Keratinocyte (primary cell): ENCODE results near the gene CTF1. TPM values are rescaled to one million over a fixed set of nuclear protein-coding genes. Genes with fewer than 3 reads are reported as not detected.

Source experiments
- DNase-seq: peaks from one replicate; pipeline ENCODE4 v3.0.0-alpha.2; 2011; ENCODE audit warnings: low read depth, missing footprints, low spot score
- FAIRE-seq: peaks from 2 replicates; lab custom pipeline; 2011; peaks lifted over from hg19 to GRCh38; lab: Jason Lieb, UNC
- H2AFZ ChIP-seq: 2 replicates; pipeline ENCODE4 v1.6.0; 2012; ENCODE audit warnings: low read length, control low read depth, inconsistent platforms; ENCODE audit not compliant: control insufficient read depth
- H3K27ac ChIP-seq: 2 replicates; pipeline ENCODE4 v1.5.1; 2011; ENCODE audit warnings: low read length; ENCODE audit not compliant: control insufficient read depth, insufficient read depth
- H3K27me3 ChIP-seq: 3 replicates; pipeline ENCODE4 v1.6.0; 2011; ENCODE audit warnings: low read length; ENCODE audit not compliant: control insufficient read depth, insufficient read depth; ENCODE audit errors: extremely low read depth
- H3K36me3 ChIP-seq, 2 experiments: 2 replicates in 1 of 2; 3 replicates in 1 of 2; pipeline ENCODE4 v1.5.1; 2011; ENCODE audit warnings: low read length in 2 of 2, mild to moderate bottlenecking in 1 of 2; ENCODE audit not compliant: control insufficient read depth in 2 of 2, insufficient read depth in 2 of 2; ENCODE audit errors: extremely low read depth in 1 of 2
- H3K4me1 ChIP-seq: 3 replicates; pipeline ENCODE4 v1.5.1; 2011; ENCODE audit warnings: low read length; ENCODE audit not compliant: control insufficient read depth, insufficient read depth; ENCODE audit errors: extremely low read depth
- H3K4me2 ChIP-seq: 3 replicates; pipeline ENCODE4 v1.6.0; 2011; ENCODE audit warnings: low read depth, low read length; ENCODE audit not compliant: control insufficient read depth, insufficient read depth; ENCODE audit errors: extremely low read depth
- H3K4me3 ChIP-seq, 3 experiments: fragments of 200-600 bp in 1 of 3; sonication (generic) in 1 of 3; 2 replicates in 2 of 3; 3 replicates in 1 of 3; pipeline ENCODE4 v1.5.1; 2011 to 2016; ENCODE audit warnings: low read length in 3 of 3, mild to moderate bottlenecking in 3 of 3, control low read depth in 2 of 3, inconsistent platforms in 1 of 3, low read depth in 1 of 3, mixed read lengths in 1 of 3, mixed run types in 1 of 3, moderate library complexity in 1 of 3; ENCODE audit not compliant: control insufficient read depth in 2 of 3, insufficient read depth in 2 of 3; ENCODE audit errors: extremely low read depth in 1 of 3
- H3K79me2 ChIP-seq: 2 replicates; pipeline ENCODE4 v1.6.0; 2012; ENCODE audit warnings: low read length; ENCODE audit not compliant: control insufficient read depth, insufficient read depth
- H3K9ac ChIP-seq: 3 replicates; pipeline ENCODE4 v1.6.0; 2011; ENCODE audit warnings: low read length; ENCODE audit not compliant: control insufficient read depth, insufficient read depth; ENCODE audit errors: extremely low read depth
- H3K9me1 ChIP-seq: 3 replicates; pipeline ENCODE4 v1.6.0; 2011; ENCODE audit warnings: low read length; ENCODE audit not compliant: control insufficient read depth, insufficient read depth; ENCODE audit errors: extremely low read depth
- H3K9me3 ChIP-seq: 2 replicates; pipeline ENCODE4 v1.5.1; 2012; ENCODE audit warnings: low read depth, low read length; ENCODE audit not compliant: control insufficient read depth
- H4K20me1 ChIP-seq: 3 replicates; pipeline ENCODE4 v1.6.0; 2011; ENCODE audit warnings: low read length; ENCODE audit not compliant: control insufficient read depth, insufficient read depth; ENCODE audit errors: extremely low read depth
- EZH2 ChIP-seq: IDR thresholded peaks from one replicate; pipeline ENCODE4 v1.6.1; 2012; ENCODE audit warnings: inconsistent platforms, mild to moderate bottlenecking, low read length, moderate library complexity
- dilution Hi-C: fragments of 300-500 bp; cut with MboI; formaldehyde crosslinking; loops from one replicate; pipeline ENCODE4 v1.7.0; 2020; ENCODE audit warnings: low sequenced_read_pairs; ENCODE audit not compliant: extremely low pct_ligation_motif_present
- polyA plus RNA-seq, 5 experiments: library from polyadenylated mRNA; depleted of rRNA in 3 of 5; stranded (reverse) in 3 of 5; stranded (forward) in 1 of 5; unstranded in 1 of 5; fragments of >200 nt; gene quantifications; 1 replicate in 1 of 5; 2 replicates in 3 of 5; 3 replicates in 1 of 5; pipeline versions ENCODE4 v1.2.1 to v1.2.3, GENCODE V29; 2011 to 2012; ENCODE audit warnings: missing spikeins in 2 of 5, low read depth in 1 of 5, low replicate concordance in 1 of 5
- TF ChIP-seq, protein P1 (sequence below), 3 experiments: IDR thresholded peaks in 1 of 3; conservative IDR thresholded peaks in 1 of 3; optimal IDR thresholded peaks in 1 of 3; 2 replicates in 2 of 3; 3 replicates in 1 of 3; pipeline versions ENCODE3 to v1.5.1; 2011; ENCODE audit warnings: low read length in 3 of 3, mild to moderate bottlenecking in 3 of 3, moderate library complexity in 2 of 3, control low read depth in 1 of 3, inconsistent platforms in 1 of 3; ENCODE audit not compliant: insufficient read depth in 2 of 3; ENCODE audit errors: extremely low read depth in 1 of 3

CTF1 gene
- polyA plus RNA-seq, 1 donor (not counting 4 experiments of a cell fraction or from before 2014, with no cell fraction given), result 2.1 TPM

DNA sequence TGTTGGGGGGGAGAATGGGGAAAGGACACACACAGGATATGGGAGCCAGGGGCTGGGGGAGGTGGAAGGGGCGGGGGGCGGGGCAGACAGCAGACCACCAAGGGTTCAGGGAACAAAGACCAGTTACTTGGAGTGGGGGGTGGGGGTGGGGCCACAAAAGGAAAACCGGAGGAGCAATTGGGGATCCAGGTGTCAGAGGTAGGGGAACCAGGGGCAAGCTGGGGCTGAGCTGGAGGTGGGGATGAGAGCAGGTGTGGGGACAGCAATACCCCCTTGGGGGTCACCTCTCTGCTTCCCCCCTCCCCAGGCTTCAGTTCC is 51.1 kb downstream of the CTF1 start:
- H3K4me3 ChIP-seq, result no peak overlapping the region
- no peaks in the 10 kb centered on the region for H4K20me1 ChIP-seq
- no peaks in the 10 kb centered on the region for H3K9me1 ChIP-seq
- no peaks in the 10 kb centered on the region for H3K79me2 ChIP-seq
- DNase-seq (no peak), FAIRE-seq (no peak)
- H3K4me2 ChIP-seq, result no peak overlapping the region
- no peak overlapping the region for H3K9ac ChIP-seq
- H3K27me3 ChIP-seq, result no peaks in the 10 kb centered on the region
- TF ChIP-seq, protein P1, sequence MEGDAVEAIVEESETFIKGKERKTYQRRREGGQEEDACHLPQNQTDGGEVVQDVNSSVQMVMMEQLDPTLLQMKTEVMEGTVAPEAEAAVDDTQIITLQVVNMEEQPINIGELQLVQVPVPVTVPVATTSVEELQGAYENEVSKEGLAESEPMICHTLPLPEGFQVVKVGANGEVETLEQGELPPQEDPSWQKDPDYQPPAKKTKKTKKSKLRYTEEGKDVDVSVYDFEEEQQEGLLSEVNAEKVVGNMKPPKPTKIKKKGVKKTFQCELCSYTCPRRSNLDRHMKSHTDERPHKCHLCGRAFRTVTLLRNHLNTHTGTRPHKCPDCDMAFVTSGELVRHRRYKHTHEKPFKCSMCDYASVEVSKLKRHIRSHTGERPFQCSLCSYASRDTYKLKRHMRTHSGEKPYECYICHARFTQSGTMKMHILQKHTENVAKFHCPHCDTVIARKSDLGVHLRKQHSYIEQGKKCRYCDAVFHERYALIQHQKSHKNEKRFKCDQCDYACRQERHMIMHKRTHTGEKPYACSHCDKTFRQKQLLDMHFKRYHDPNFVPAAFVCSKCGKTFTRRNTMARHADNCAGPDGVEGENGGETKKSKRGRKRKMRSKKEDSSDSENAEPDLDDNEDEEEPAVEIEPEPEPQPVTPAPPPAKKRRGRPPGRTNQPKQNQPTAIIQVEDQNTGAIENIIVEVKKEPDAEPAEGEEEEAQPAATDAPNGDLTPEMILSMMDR (optimal IDR thresholded peaks at IDR 0.05 in 1 of 3, IDR thresholded peaks at IDR 0.05 in 1 of 3, conservative IDR thresholded peaks at IDR 0.05 in 1 of 3; ENCODE audit: extremely low read depth in 1 of 3, insufficient read depth in 2 of 3, low read length in 3 of 3), result no peak
- no peak for TF ChIP-seq EZH2
- no peak overlapping the region for H2AFZ ChIP-seq
- dilution Hi-C loops, result no loop called here
- H3K36me3 ChIP-seq, result peaks cover 17 to 19% of the 10 kb centered on the region in 2 experiments
- H3K4me1 ChIP-seq, result peaks cover 19% of the 10 kb centered on the region
- H3K27ac ChIP-seq, result no peak overlapping the region
- no peaks in the 10 kb centered on the region for H3K9me3 ChIP-seq

DNA sequence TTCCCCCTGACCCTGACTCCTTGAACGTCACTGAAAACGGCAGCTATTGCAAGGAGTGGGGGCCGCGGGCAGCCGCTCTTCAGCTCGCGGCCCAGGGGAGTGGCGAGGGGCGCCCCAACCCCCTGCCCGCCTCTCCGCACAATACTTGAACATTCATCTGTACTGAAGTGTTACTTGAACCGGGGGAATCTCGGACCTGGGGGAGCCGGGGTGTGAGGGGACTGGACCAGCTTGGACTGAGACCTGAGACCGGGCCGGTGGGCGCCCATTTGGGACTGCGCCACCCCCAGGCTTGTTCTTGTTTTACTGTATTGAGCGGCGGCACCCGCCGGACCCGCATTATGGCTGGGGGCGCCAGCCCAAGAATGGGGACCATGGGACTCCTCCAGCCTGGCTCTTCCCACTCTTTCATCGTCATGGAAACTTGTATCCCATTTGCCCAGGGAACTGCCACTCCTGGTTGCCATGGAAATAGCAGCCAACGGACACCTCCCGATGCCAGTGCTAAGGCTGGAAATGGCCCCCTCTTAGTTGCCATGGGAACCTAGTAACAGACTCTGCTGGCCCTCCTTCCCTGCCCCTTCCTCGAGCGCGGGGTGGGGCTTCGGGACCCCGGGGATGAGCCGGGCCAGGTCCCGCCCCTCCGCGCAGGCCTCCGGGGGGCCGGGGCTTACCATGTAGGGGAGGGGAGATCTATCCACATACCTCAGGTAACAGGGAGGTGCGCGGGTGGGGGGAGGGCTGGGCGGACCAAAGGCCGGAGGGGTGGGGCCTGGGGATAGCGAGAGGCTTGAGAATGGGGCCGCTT is 51.6 kb downstream of the CTF1 start:
- peak overlapping the region in 2 of 3 experiments; percentile 50 to 84 for H3K4me3 ChIP-seq
- dilution Hi-C loops, result no loop called here
- H2AFZ ChIP-seq, result no peak overlapping the region
- H4K20me1 ChIP-seq, result no peaks in the 10 kb centered on the region
- peak overlapping the region; percentile 83 for H3K9ac ChIP-seq
- no peak for FAIRE-seq
- H3K36me3 ChIP-seq, result peaks cover 13 to 16% of the 10 kb centered on the region in 2 experiments
- H3K27me3 ChIP-seq, result no peaks in the 10 kb centered on the region
- H3K4me2 ChIP-seq, result peak overlapping the region; percentile 84
- H3K9me1 ChIP-seq, result no peaks in the 10 kb centered on the region
- no peak overlapping the region for H3K27ac ChIP-seq
- TF ChIP-seq EZH2, result no peak
- TF ChIP-seq, protein P1 (optimal IDR thresholded peaks at IDR 0.05 in 1 of 3, IDR thresholded peaks at IDR 0.05 in 1 of 3, conservative IDR thresholded peaks at IDR 0.05 in 1 of 3; ENCODE audit: extremely low read depth in 1 of 3, insufficient read depth in 2 of 3, low read length in 3 of 3), result no peak
- DNase-seq, result no peak
- no peaks in the 10 kb centered on the region for H3K9me3 ChIP-seq
- no peaks in the 10 kb centered on the region for H3K79me2 ChIP-seq
- peaks cover 19% of the 10 kb centered on the region for H3K4me1 ChIP-seq
